ENCODE results near the gene METTL21C.

The METTL21C gene

GRCh38 chr13:102680842-102681740, 13.8 kb downstream of the METTL21C start:
- TF ChIP-seq POLR2AphosphoS5 (IDR thresholded peaks at IDR 0.05; ENCODE audit: low read depth, low read length) = no peak
- TF ChIP-seq SIN3A (IDR thresholded peaks at IDR 0.05; ENCODE audit: borderline replicate concordance, insufficient read depth, low read length) = no peak
- TF ChIP-seq TAF1 (IDR thresholded peaks at IDR 0.05; ENCODE audit: borderline replicate concordance, insufficient read depth, low read length) = no peak
- TF ChIP-seq REST (IDR thresholded peaks at IDR 0.05; ENCODE audit: insufficient read depth in 1 of 2, low read depth in 2 of 2, low read length in 2 of 2) = no peak

GRCh38 chr13:102680133-102680717, 14.6 kb downstream of the METTL21C start:
- TF ChIP-seq POLR2AphosphoS5 (IDR thresholded peaks at IDR 0.05; ENCODE audit: low read depth, low read length) (no peak), FOXP2 (optimal IDR thresholded peaks at IDR 0.05; ENCODE audit: borderline replicate concordance, extremely low read depth, extremely low read length, insufficient read depth) (no peak), SIN3A (IDR thresholded peaks at IDR 0.05; ENCODE audit: borderline replicate concordance, insufficient read depth, low read length) (no peak), TAF1 (IDR thresholded peaks at IDR 0.05; ENCODE audit: borderline replicate concordance, insufficient read depth, low read length) (no peak), REST (IDR thresholded peaks at IDR 0.05; ENCODE audit: insufficient read depth in 1 of 2, low read depth in 2 of 2, low read length in 2 of 2) (no peak)

DNA sequence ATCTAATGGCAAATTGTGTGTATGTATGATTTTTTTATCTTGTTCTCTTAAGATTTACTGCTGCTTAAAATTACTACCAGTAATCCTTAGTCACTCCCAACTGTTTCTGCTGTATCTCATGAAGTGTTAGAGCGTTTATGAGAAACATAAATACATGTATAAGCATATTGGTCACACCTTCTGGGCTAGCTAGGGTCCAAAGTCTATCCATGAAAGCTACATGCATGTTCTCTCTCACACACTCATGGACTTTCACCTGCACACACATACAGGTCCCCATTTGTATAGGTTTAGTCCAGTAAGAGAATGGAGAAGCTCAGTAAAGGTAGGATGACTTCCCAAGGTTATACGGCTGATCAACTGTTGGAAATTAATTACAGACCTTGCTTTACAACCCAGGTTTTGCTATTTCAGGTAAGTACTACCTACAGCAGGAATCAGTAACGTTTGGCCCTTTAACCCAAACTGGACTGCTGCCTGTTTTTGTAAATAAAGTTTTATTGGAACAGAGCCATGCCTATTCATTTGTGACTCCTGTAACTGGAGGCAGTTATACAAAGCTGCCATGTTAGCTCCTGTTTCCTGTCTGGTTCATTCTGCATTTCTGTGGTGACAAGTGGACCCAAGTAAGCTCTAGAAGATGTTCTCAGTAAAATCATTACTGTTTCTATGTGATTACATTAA, 15.3 kb downstream of the METTL21C start:
- TF ChIP-seq SIN3A (IDR thresholded peaks at IDR 0.05; ENCODE audit: borderline replicate concordance, insufficient read depth, low read length) (no peak), FOXP2 (optimal IDR thresholded peaks at IDR 0.05; ENCODE audit: borderline replicate concordance, extremely low read depth, extremely low read length, insufficient read depth) (no peak), REST (IDR thresholded peaks at IDR 0.05; ENCODE audit: insufficient read depth in 1 of 2, low read depth in 2 of 2, low read length in 2 of 2) (no peak), TAF1 (IDR thresholded peaks at IDR 0.05; ENCODE audit: borderline replicate concordance, insufficient read depth, low read length) (no peak), POLR2AphosphoS5 (IDR thresholded peaks at IDR 0.05; ENCODE audit: low read depth, low read length) (no peak)

DNA sequence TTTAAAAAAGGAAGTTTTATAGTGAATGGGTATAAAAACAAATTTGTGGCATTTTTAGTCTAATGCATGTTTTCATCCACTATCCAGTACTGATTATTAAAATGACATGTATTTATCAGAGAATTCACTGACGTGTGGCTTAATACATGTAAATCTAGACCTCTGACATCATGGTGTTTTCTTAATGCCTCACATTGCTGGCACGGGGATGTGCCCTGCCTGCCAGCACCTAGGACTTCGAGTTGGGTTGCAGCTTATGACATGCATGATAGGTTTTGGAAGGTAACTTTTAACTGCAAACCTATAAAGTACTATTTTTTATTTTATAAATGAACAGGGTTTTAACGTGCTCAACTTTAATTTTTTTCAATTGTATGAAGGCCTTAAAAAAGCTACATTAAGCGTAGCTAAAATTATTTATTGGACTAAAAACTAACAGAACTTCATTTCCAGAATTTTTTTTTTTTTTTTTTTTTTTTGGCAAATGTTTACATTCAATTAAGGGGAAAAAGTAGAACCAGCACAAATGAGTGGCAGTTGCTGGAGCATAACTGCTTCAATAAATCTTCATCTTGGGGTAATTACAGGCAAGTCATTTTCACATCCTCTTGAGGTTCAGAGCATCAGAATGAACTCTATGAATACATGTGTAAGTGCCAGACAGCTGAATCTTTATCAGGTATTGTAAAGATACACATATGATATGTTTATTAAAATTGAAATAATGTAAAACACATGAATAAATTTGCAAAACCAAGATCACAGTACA, 16.3 kb downstream of the METTL21C start:
- TF ChIP-seq POLR2AphosphoS5 (IDR thresholded peaks at IDR 0.05; ENCODE audit: low read depth, low read length) (no peak), REST (IDR thresholded peaks at IDR 0.05; ENCODE audit: insufficient read depth in 1 of 2, low read depth in 2 of 2, low read length in 2 of 2) (no peak), TAF1 (IDR thresholded peaks at IDR 0.05; ENCODE audit: borderline replicate concordance, insufficient read depth, low read length) (no peak), FOXP2 (optimal IDR thresholded peaks at IDR 0.05; ENCODE audit: borderline replicate concordance, extremely low read depth, extremely low read length, insufficient read depth) (no peak), SIN3A (IDR thresholded peaks at IDR 0.05; ENCODE audit: borderline replicate concordance, insufficient read depth, low read length) (no peak)

All from PFSK-1 (cell line).